HepG2 (cell line): ENCODE data around the gene TRIM3. TPM values are rescaled to one million over a fixed set of nuclear protein-coding genes. Genes with fewer than 3 reads are reported as not detected.

Source experiments
- ARHGAP35 ChIP-seq: sonication (generic); formaldehyde crosslinking; IDR thresholded peaks from 2 replicates; pipeline ENCODE4 v1.9.0; 2022; ENCODE audit warnings: mild to moderate bottlenecking, inconsistent platforms, moderate library complexity, missing genetic modification reagents, borderline replicate concordance
- CENPX ChIP-seq: sonication (generic); formaldehyde crosslinking; IDR thresholded peaks from 2 replicates; pipeline ENCODE4 v1.9.0; 2021; ENCODE audit warnings: mild to moderate bottlenecking, missing genetic modification reagents, moderate library complexity
- CREB1 ChIP-seq, 2 experiments: fragments of 450-650 bp in 1 of 2; IDR thresholded peaks; 2 replicates each; pipeline ENCODE4 v1.6.1; 2016 to 2017; ENCODE audit warnings: control low read depth in 1 of 2, mild to moderate bottlenecking in 1 of 2, missing compliant biosample characterization in 1 of 2, missing genetic modification characterization in 1 of 2
- DZIP1 ChIP-seq: sonication (generic); formaldehyde crosslinking; IDR thresholded peaks from 2 replicates; pipeline ENCODE4 v1.5.0; 2020; ENCODE audit warnings: mild to moderate bottlenecking, missing genetic modification reagents
- ELF3 ChIP-seq: IDR thresholded peaks from 2 replicates; pipeline ENCODE4 v1.6.1; 2016; ENCODE audit warnings: missing genetic modification reagents, missing compliant biosample characterization
- FOXM1 ChIP-seq: sonication (generic); formaldehyde crosslinking; IDR thresholded peaks from 2 replicates; pipeline ENCODE4 v1.5.0; 2020; ENCODE audit warnings: missing genetic modification reagents
- GPN1 ChIP-seq: sonication (generic); formaldehyde crosslinking; IDR thresholded peaks from 2 replicates; pipeline ENCODE4 v1.5.1; 2020; ENCODE audit warnings: missing genetic modification reagents, borderline replicate concordance
- MEIS2 ChIP-seq: sonication (generic); formaldehyde crosslinking; IDR thresholded peaks from 2 replicates; pipeline ENCODE4 v1.9.0; 2021; ENCODE audit warnings: mild to moderate bottlenecking, missing genetic modification reagents
- MTF1 ChIP-seq: sonication (generic); formaldehyde crosslinking; IDR thresholded peaks from 2 replicates; pipeline ENCODE4 v1.5.0; 2020; ENCODE audit warnings: missing genetic modification reagents
- NKX3-1 ChIP-seq: sonication (generic); formaldehyde crosslinking; IDR thresholded peaks from 2 replicates; pipeline ENCODE4 v1.5.0; 2020; ENCODE audit warnings: missing genetic modification reagents
- POGZ ChIP-seq: sonication (generic); formaldehyde crosslinking; IDR thresholded peaks from 2 replicates; pipeline ENCODE4 v1.4.0; 2020; ENCODE audit warnings: mild to moderate bottlenecking, missing genetic modification reagents
- REXO4 ChIP-seq: sonication (generic); formaldehyde crosslinking; IDR thresholded peaks from 2 replicates; pipeline ENCODE4 v1.8.0; 2022; ENCODE audit warnings: missing genetic modification reagents, mild to moderate bottlenecking, borderline replicate concordance
- SAP130 ChIP-seq: IDR thresholded peaks from 2 replicates; pipeline ENCODE4 v1.6.1; 2016; ENCODE audit warnings: low read depth
- TEF ChIP-seq: sonication (generic); formaldehyde crosslinking; IDR thresholded peaks from 2 replicates; pipeline ENCODE4 v1.5.0; 2020; ENCODE audit warnings: missing genetic modification reagents
- TRAFD1 ChIP-seq: sonication (generic); formaldehyde crosslinking; IDR thresholded peaks from 2 replicates; pipeline ENCODE4 v1.5.1; 2020; ENCODE audit warnings: missing genetic modification reagents, mild to moderate bottlenecking, borderline replicate concordance
- ZBTB3 ChIP-seq: sonication (generic); formaldehyde crosslinking; IDR thresholded peaks from 2 replicates; pipeline ENCODE4 v1.4.0; 2020; ENCODE audit warnings: low read depth, mild to moderate bottlenecking, moderate library complexity, missing genetic modification reagents, borderline replicate concordance
- ZBTB37 ChIP-seq: sonication (generic); formaldehyde crosslinking; IDR thresholded peaks from 2 replicates; pipeline ENCODE4 v1.4.0; 2020; ENCODE audit warnings: mild to moderate bottlenecking, missing genetic modification reagents
- ZMYM2 ChIP-seq: sonication (generic); formaldehyde crosslinking; IDR thresholded peaks from 2 replicates; pipeline ENCODE4 v1.8.0; 2022; ENCODE audit warnings: mild to moderate bottlenecking, missing genetic modification reagents
- ZNF160 ChIP-seq: sonication (generic); formaldehyde crosslinking; IDR thresholded peaks from 2 replicates; pipeline ENCODE4 v1.8.0; 2022; ENCODE audit warnings: mild to moderate bottlenecking, inconsistent platforms, missing genetic modification reagents
- ZNF691 ChIP-seq: sonication (generic); formaldehyde crosslinking; IDR thresholded peaks from 2 replicates; pipeline ENCODE4 v1.4.0; 2020; ENCODE audit warnings: missing genetic modification reagents, low read depth, mild to moderate bottlenecking, borderline replicate concordance
- ZNF746 ChIP-seq: sonication (generic); formaldehyde crosslinking; IDR thresholded peaks from 2 replicates; pipeline ENCODE4 v1.8.0; 2022; ENCODE audit warnings: mild to moderate bottlenecking, missing genetic modification reagents
- ZNF790 ChIP-seq: sonication (generic); formaldehyde crosslinking; IDR thresholded peaks from 2 replicates; pipeline ENCODE4 v1.8.0; 2022; ENCODE audit warnings: missing genetic modification reagents, mild to moderate bottlenecking, borderline replicate concordance
- ZNF83 ChIP-seq: sonication (generic); formaldehyde crosslinking; IDR thresholded peaks from 2 replicates; pipeline ENCODE4 v1.4.0; 2020; ENCODE audit warnings: missing genetic modification reagents, mild to moderate bottlenecking, borderline replicate concordance
- polyA plus RNA-seq, 8 experiments: library from polyadenylated mRNA; depleted of rRNA in 3 of 8; stranded (reverse) in 7 of 8; unstranded in 1 of 8; fragments of >200 nt; fragmentation: Illumina TruSeq in 4 of 8; extraction: Trizol in 4 of 8; gene quantifications; 2 replicates each; pipeline versions ENCODE4 v1.2.1 to v1.2.3, GENCODE V29; 2011 to 2016; ENCODE audit warnings: low read depth in 4 of 8, missing spikeins in 1 of 8, mixed read lengths in 1 of 8; ENCODE audit not compliant: insufficient read depth in 1 of 8
- total RNA-seq, 5 experiments: library from RNA; depleted of rRNA; stranded (reverse); fragments of >200 nt; fragmentation: Illumina TruSeq; extraction: Trizol; gene quantifications; 2 replicates each; pipeline ENCODE4 v1.2.3, GENCODE V29; 2016; ENCODE audit warnings: low read depth in 1 of 5

The TRIM3 gene
- total and polyA plus RNA-seq, 2 of the 13 experiments (the other 11 are each of a cell fraction or from before 2014, with no cell fraction given) = 3.6 to 6.3 TPM

GRCh38 chr11:6440906-6441358 is 32.8 kb downstream of the TRIM3 start, which contains the start of gene HPX (continued):
- TF ChIP-seq REXO4 (CRISPR knock-in tag) (no peak), ELF3 (CRISPR knock-in tag) (0 out of 2 replicates have a peak, but pooled peaks have one; percentile 18), ZNF83 (CRISPR knock-in tag) (no peak), FOXM1 (CRISPR knock-in tag) (no peak), NKX3-1 (CRISPR knock-in tag) (no peak), CENPX (CRISPR knock-in tag) (no peak), ZBTB3 (CRISPR knock-in tag) (no peak), ZNF790 (CRISPR knock-in tag) (no peak), ZNF160 (CRISPR knock-in tag) (0 out of 2 replicates have a peak, but pooled peaks have one; percentile 58), POGZ (CRISPR knock-in tag) (no peak), GPN1 (no peak), ZMYM2 (CRISPR knock-in tag) (no peak), ZBTB37 (CRISPR knock-in tag) (no peak), MEIS2 (CRISPR knock-in tag) (no peak), TRAFD1 (CRISPR knock-in tag) (no peak), TEF (no peak), SAP130 (CRISPR knock-in tag) (peak; percentile 32; the same call in 1 of the 2 replicates), ZNF691 (CRISPR knock-in tag) (no peak), CREB1 (IDR thresholded peaks at IDR 0.05) (no peak), CREB1 (CRISPR knock-in tag; IDR thresholded peaks at IDR 0.05) (0 out of 2 replicates have a peak, but pooled peaks have one; percentile 34), ZNF746 (CRISPR knock-in tag) (no peak), MTF1 (CRISPR knock-in tag) (no peak), DZIP1 (CRISPR knock-in tag) (no peak), ARHGAP35 (no peak)
